ENCODE measurements around the gene A4GNT.
"Not testable (repeated sequence)": the region's sequence is repeated elsewhere in the genome, so short reads cannot be mapped to it uniquely, and the experiment has no call there.

Gene A4GNT

GRCh38 chr3:138132239-138132638 lies at the start of gene A4GNT:
TSS of gene A4GNT (minus strand) at chr3:138132390. CDS start at chr3:138131256, 1,134 bp downstream.
- DNase-seq: no peak

DNA sequence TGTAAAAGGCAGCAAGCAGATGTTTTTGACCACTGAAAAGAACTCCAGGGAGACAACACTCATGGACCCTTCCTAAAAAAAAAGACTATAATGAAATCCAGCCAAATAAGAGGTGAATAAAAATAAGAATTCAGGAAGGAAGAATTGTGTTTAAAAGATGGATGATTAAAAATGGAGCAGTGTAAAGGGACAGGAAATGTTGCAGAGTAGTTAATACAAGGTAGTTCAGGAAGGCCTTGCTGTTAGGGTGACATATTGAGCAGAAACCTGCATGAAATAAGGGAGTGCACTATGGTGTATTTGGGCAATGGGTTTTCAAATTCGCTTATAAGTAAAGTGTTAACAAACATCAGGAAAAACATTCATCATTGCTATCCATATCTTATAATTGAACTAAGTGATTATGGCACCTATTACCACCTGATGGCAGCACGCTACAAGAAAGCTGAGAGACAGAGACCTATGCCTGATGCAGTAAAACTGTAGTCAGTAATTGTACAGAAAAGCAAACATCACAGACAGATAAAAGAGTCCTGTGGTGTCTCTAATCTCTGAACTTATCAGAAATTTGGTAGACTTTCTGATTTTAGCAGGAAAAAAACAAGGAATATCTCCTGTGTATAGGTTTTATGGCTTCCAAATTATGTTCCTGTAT lies 48.3 kb upstream of the A4GNT start:
- DNase-seq: peak in 1 of 2 experiments; percentile 46

DNA sequence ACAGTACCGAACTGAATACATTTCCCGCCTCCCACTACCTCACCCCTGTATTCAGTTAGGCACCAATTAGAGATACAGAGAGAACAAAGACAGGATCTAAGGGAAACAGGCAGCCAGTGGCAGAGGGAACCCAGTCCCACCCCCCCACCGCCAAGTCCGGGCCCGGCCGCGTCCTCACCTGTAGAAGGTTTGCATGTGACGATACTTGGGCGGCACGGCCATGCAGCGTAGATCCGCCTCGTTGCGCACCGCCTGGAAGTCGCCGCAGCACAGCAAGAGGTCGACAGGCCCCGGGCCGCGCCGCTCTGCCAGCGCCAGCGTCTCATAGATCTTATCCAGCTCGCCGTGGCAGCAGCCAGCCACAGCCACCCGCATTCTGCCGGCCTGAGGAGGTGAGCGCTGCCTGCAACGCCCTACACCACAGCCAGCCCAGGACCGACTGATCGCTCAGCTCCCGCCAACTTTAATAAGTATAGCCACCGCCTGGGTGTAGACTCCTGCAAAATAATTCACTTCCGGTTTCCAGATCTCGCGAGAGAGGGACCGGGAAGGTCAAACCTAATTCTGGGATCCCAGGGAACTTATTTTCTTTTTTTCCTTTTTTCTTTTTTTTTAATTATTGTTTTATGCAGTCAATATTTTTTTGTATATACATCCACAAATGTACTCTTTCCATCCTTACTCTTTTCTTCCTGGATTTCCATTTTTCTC lies 42.4 kb upstream of the A4GNT start, which contains the start of gene DBR1:
Gene DBR1 (minus strand): TSS at position 501 of the 711 bp plus-strand sequence. CDS start 126 bp downstream, at position 375.
- peak in 1 of 2 experiments; percentile 64 for DNase-seq

DNA sequence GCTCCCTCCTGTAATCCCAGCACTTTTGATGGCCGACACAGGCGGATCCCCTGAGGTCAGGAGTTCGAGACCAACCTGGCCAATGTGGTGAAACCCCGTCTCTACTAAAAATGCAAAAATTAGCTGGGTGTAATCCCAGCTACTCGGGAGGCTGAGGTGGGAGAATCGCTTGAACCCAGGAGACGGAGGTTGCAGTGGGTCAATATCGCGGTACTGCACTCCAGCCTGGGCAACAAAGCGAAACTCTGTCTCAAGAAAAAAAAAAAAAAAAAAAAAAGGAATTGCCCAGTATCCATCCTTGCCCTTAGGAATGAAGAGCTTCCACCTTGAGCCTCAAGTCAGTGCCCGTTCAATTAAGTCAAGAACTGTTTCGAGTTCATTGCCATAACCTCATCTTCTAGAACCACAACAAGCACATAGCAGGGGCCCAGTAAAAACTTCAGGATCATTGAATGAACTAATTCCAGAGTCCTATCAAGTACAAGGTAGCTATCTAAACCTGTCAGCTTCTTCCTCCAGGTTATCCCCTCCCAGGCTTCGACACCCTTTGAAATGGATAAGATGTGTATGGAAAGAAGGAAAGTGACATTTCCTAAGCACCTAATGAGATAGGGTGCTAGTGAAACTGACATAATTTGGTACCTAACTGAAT lies 41.7 kb upstream of the A4GNT start:
- DNase-seq: no peak

DNA sequence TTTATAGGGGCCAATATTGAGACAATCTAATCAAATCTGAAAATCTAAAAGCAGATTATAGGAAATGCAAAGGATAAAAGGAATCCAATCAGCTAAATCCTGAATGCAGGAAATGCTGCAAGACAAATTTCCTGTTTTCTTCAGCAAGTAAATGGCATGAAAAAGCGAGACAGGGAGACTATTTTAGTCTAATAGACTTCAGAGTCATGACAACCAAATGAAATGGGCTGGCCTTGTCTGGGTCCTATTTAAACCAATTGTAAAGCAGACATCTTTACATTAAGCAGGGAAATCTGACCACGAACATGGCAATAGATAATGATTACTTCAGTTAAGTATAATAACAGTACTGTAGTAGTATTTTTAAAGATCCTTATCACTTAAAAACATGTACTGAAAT lies 40.4 kb upstream of the A4GNT start:
- no peak for DNase-seq

- no peak for DNase-seq
Observed at GRCh38 chr3:138165061-138165460, 32.9 kb upstream of the A4GNT start.

DNA sequence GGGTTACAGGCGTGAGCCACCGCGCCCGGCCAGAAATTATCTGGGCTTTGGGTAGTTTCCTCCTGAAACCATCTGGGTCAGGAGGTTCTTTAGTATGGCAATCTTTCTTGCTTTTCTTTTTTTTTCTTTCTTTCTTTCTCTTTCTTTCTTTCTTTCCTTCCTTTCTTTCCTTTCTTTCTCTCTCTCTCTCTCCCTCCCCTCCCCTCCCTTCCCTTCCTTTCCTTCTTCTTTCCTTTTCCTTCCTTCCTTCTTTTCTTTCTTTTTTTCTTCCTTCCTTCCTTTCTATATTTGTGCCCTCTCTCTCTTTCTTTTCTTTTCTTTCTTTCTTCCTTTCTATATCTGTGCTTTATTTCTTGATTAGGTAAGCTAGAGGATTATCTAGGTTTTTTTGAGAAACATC lies 25.6 kb upstream of the A4GNT start:
- no peak for DNase-seq

- DNase-seq: no peak
Observed at GRCh38 chr3:138154534-138154933, 22.3 kb upstream of the A4GNT start.

DNA sequence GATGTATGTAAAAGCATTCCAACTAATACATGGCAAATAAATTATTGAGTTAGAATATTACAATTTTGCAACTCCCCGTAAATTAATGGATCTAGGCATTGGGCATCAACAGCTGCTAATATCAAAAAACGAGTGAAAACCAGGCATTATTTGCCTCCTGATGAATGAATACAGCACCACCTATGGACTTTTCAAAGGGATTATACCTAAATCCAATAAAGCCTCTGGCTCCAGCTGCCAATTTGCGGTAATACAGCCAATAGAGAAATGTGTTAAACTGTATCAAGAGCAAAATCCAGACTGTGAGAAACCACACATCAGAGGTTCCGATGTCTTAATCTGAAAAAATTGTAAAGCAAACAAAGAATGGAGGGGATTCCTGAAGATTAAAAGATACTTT lies 16.3 kb upstream of the A4GNT start:
- no peak for DNase-seq

- DNase-seq: not testable (repeated sequence)
Observed at GRCh38 chr3:138142181-138142580, 10.0 kb upstream of the A4GNT start.

DNA sequence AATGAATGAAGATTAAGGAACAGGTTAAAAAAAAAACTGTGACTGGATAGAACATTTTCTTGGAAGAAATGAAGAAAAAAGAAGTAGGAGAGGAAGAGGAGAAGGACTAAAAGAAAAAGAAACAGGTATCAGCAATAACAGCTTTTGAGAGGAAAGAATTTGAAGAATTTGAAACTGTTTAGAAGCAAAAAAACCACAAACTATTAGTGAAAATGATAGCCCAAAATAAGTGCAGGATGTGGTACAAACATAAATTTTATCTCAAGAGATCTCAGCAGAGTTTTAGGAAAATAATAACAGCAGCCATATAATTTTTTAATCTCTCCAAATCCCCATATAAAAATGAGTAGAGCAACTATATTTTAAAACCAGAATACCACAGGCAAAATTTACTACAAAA lies 8.8 kb upstream of the A4GNT start:
- no peak for DNase-seq

- no peak for DNase-seq
Observed at GRCh38 chr3:138139691-138140090, 7.5 kb upstream of the A4GNT start.

DNA sequence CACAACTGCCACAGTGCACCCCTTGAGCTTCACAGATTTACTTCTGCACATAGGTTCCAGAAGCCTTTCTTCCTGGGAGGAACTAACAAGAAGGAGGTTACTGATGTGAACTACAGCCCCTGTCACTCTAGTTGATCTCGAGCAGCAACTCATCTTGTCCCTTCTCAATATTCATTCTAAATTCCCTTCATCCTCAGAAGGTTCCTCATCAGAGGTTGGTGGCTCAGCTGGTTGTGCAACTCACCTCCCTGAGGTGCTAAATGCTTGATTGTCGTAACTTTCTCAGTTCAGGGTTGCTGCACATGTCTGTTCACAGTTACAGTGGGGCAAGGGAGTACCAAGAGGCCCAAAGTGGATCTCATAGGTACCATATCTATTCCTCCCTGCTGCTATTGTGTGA lies 5.7 kb upstream of the A4GNT start:
- DNase-seq: no peak

DNA sequence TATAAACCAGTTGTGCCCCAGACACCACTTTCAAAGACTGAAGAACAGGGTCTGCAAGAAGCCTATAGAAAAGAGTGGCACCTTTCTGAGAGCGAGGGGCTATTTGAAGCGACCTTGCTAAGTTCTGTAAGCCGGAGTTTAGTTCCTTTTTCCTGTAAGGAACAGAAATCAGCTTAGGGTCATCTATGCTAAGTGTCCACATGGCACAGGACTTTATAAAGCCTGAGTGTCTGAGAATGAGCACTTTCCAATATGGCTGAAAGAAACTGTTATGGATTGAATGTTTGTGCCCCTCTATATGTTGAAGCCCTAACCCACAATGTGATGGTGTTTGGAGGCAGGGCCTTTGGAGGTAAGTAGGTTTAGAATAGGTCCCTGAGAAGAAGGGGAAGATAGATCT lies 4.0 kb upstream of the A4GNT start:
- DNase-seq: no peak

DNA sequence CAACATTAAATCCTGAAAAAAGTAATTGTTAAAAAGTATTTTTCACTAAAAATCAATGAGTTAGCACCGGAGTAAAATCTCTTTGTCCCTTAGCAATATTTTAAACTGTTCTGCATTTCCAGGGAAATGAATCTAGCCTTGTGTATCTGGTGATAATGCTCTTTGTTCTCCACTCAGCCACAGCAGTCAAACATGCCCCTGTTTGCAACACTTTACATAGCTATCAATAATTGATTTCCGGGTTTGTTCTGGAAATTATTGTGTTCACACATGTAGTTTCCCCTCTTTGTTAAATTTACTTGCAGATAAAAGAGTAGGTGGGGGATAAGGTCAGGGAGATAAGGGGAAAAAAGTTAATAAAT lies 3.6 kb upstream of the A4GNT start:
- no peak for DNase-seq

GRCh38 chr3:138135146-138135832 lies 3.1 kb upstream of the A4GNT start:
- no peak for DNase-seq

- no peak for DNase-seq
Observed at GRCh38 chr3:138127636-138128365, 4.4 kb downstream of the A4GNT start.

GRCh38 chr3:138125548-138126221 lies 6.5 kb downstream of the A4GNT start:
- DNase-seq: no peak

- no peak for DNase-seq
Observed at GRCh38 chr3:138124706-138125355, 7.4 kb downstream of the A4GNT start.

- DNase-seq: no peak
Observed at GRCh38 chr3:138124188-138124587, 8.0 kb downstream of the A4GNT start.

GRCh38 chr3:138119423-138119766 lies 12.8 kb downstream of the A4GNT start:
- no peak for DNase-seq

All from cerebellar nuclear complex (tissue), 1 donor.